Esophagus squamous epithelium (tissue), 5 donors: ENCODE measurements around the gene SRPRA. TPM values are rescaled to one million over a fixed set of nuclear protein-coding genes. Genes with fewer than 3 reads are reported as not detected.

Experiments
- DNase-seq: peaks from one replicate; lab custom pipeline; 2025; lab: John Stamatoyannopoulos, UW
- H3K27ac ChIP-seq, 4 donors: fragments of 200-600 bp; sonication (generic); one replicate each; pipeline ENCODE4 v1.5.1; 2016 to 2019; ENCODE audit warnings: mild to moderate bottlenecking in 1 of 4
- H3K27me3 ChIP-seq, 4 donors: fragments of 200-600 bp; sonication (generic); 1 replicate in 3 of 4; 2 replicates in 1 of 4; pipeline versions ENCODE4 v1.5.1 to v1.6.0; 2017 to 2021; ENCODE audit warnings: antibody characterized with exemption in 1 of 4
- H3K36me3 ChIP-seq, 3 donors: fragments of 200-600 bp; sonication (generic); one replicate each; pipeline ENCODE4 v1.5.1; 2016 to 2019
- H3K4me1 ChIP-seq, 3 donors: fragments of 200-600 bp; sonication (generic); one replicate each; pipeline ENCODE4 v1.5.1; 2017 to 2019
- H3K4me3 ChIP-seq, 4 donors: fragments of 200-600 bp; sonication (generic); 1 replicate in 3 of 4; 2 replicates in 1 of 4; pipeline ENCODE4 v1.5.1; 2016 to 2019; ENCODE audit warnings: mild to moderate bottlenecking in 2 of 4, moderate library complexity in 1 of 4
- H3K9me3 ChIP-seq, 3 donors: fragments of 200-600 bp; sonication (generic); one replicate each; pipeline ENCODE4 v1.5.1; 2016 to 2019
- CTCF ChIP-seq, 6 experiments: fragments of 450-650 bp in 4 of 6; fragments of 200-600 bp in 2 of 6; sonication (generic) in 2 of 6; IDR thresholded peaks; one replicate each; pipeline ENCODE4 v1.5.1; 2016 to 2019; ENCODE audit warnings: antibody characterized with exemption in 6 of 6, mild to moderate bottlenecking in 4 of 6, moderate library complexity in 4 of 6
- POLR2A ChIP-seq, 4 donors: fragments of 450-650 bp; IDR thresholded peaks; one replicate each; pipeline ENCODE4 v1.6.1; 2017; ENCODE audit warnings: antibody characterized with exemption in 4 of 4, mild to moderate bottlenecking in 4 of 4, moderate library complexity in 3 of 4
- WGBS, 2 donors: methylation state at CpG; one replicate each; pipeline ENCODE4 v1.1.5; 2018; 5-methylcytosine and 5-hydroxymethylcytosine counted together
- intact Hi-C: fragments of 100-400 bp; cut with DNase I; formaldehyde crosslinking; loops from one replicate; pipeline ENCODE4 v1.15.0; 2022
- total RNA-seq, 4 donors: library from RNA; depleted of rRNA; stranded (reverse); fragments of >200 nt; gene quantifications; one replicate each; pipeline ENCODE4 v1.1.0, GENCODE V29; 2016
- donor health status: DM: yes; HTN: yes; CAD: no.

Gene SRPRA
- total RNA-seq, 4 donors from 2014 or later = 60.2 to 82.0 (median 67.8) TPM

- peaks cover 8 to 28% (median 16%) of the 10 kb centered on the region in 3 donors for H3K4me1 ChIP-seq
- no peak for DNase-seq
- H3K27ac ChIP-seq = no peak overlapping the region
- H3K27me3 ChIP-seq = no peaks in the 10 kb centered on the region
- no peak overlapping the region for H3K4me3 ChIP-seq
- no peak for TF ChIP-seq POLR2A (IDR thresholded peaks at IDR 0.05)
- no peak for TF ChIP-seq CTCF (IDR thresholded peaks at IDR 0.05)
- H3K9me3 ChIP-seq = no peaks in the 10 kb centered on the region
- H3K36me3 ChIP-seq = peaks cover 28 to 65% (median 38%) of the 10 kb centered on the region in 3 donors
- 76 to 92% methylated on average over 4 to 7 of the region's 8 CpGs for WGBS, 2 donors
- intact Hi-C loops = no loop called here
Measured at GRCh38 chr11:126265811-126266210, 2.9 kb downstream of the SRPRA start.

- H3K27me3 ChIP-seq = no peaks in the 10 kb centered on the region
- H3K4me1 ChIP-seq = peaks cover 8 to 17% (median 11%) of the 10 kb centered on the region in 3 donors
- H3K9me3 ChIP-seq = no peaks in the 10 kb centered on the region
- H3K27ac ChIP-seq = no peak overlapping the region
- no peak overlapping the region for H3K4me3 ChIP-seq
- WGBS, 2 donors = 87 to 90% methylated on average over 4 of the region's 6 CpGs
- no peak for TF ChIP-seq POLR2A (IDR thresholded peaks at IDR 0.05)
- no peak for TF ChIP-seq CTCF (IDR thresholded peaks at IDR 0.05)
- peaks cover 28 to 67% (median 38%) of the 10 kb centered on the region in 3 donors for H3K36me3 ChIP-seq
- DNase-seq = no peak
- intact Hi-C loops = loop anchor here (5.0 kb wide), 1 partner anchor 51 kb away; the partner anchor contains the start of genes FAM118B and RPUSD4
Measured at GRCh38 chr11:126263489-126263888, 5.2 kb downstream of the SRPRA start.

- Histone ChIP-seq H3K27ac (no peak overlapping the region), H3K27me3 (no peaks in the 10 kb centered on the region), H3K4me1 (peaks cover 0 to 10% (median 2%) of the 10 kb centered on the region in 3 donors), H3K36me3 (peaks cover 28 to 77% (median 38%) of the 10 kb centered on the region in 3 donors), H3K9me3 (no peaks in the 10 kb centered on the region), H3K4me3 (no peak overlapping the region)
- TF ChIP-seq CTCF (IDR thresholded peaks at IDR 0.05) = no peak
- TF ChIP-seq POLR2A (IDR thresholded peaks at IDR 0.05) = no peak
- DNase-seq = no peak
- intact Hi-C loops = loop anchor here (5.0 kb wide), 1 partner anchor 50 kb away; the partner anchor contains the start of genes FAM118B and RPUSD4
- 86 to 97% methylated on average over 6 of the region's 6 CpGs for WGBS, 2 donors
Measured at GRCh38 chr11:126262216-126262615, 6.5 kb downstream of the SRPRA start.

- Histone ChIP-seq H3K27me3 (no peaks in the 10 kb centered on the region), H3K4me3 (no peak overlapping the region), H3K9me3 (no peaks in the 10 kb centered on the region), H3K36me3 (peaks cover under 1 to 68% (median under 1%) of the 10 kb centered on the region in 3 donors), H3K27ac (no peak overlapping the region), H3K4me1 (peaks cover 0 to 3% (median 0%) of the 10 kb centered on the region in 3 donors)
- no peak for TF ChIP-seq POLR2A (IDR thresholded peaks at IDR 0.05)
- intact Hi-C loops = no loop called here
- no peak for DNase-seq
- 49 to 78% methylated on average over 2 of the region's 2 CpGs for WGBS, 2 donors
Measured at GRCh38 chr11:126257764-126258163, 10.9 kb downstream of the SRPRA start.

GRCh38 chr11:126257144-126257543, 11.6 kb downstream of the SRPRA start:
- TF ChIP-seq POLR2A (IDR thresholded peaks at IDR 0.05) = no peak
- TF ChIP-seq CTCF (IDR thresholded peaks at IDR 0.05) = no peak
- intact Hi-C loops = no loop called here
- H3K9me3 ChIP-seq = no peaks in the 10 kb centered on the region
- peaks cover 0 to 68% (median 0%) of the 10 kb centered on the region in 3 donors for H3K36me3 ChIP-seq
- H3K27me3 ChIP-seq = no peaks in the 10 kb centered on the region
- no peak overlapping the region for H3K27ac ChIP-seq
- no peak for DNase-seq
- peaks cover 0 to 3% (median 0%) of the 10 kb centered on the region in 3 donors for H3K4me1 ChIP-seq
- no peak overlapping the region for H3K4me3 ChIP-seq
- 80% methylated on average over 2 of the region's 2 CpGs for WGBS, 2 donors
